ENCODE results near the gene HABP2.

- TF ChIP-seq POLR2AphosphoS5 (IDR thresholded peaks at IDR 0.05; ENCODE audit: low read depth, low read length) (no peak), EP300 (IDR thresholded peaks at IDR 0.05; ENCODE audit: borderline replicate concordance in 1 of 2, low read depth in 1 of 2, low read length in 1 of 2) (no peak), CTCF (IDR thresholded peaks at IDR 0.05) (peak; percentile 99), REST (IDR thresholded peaks at IDR 0.05; ENCODE audit: low read depth, low read length) (no peak), RXRA (IDR thresholded peaks at IDR 0.05; ENCODE audit: borderline replicate concordance, low read depth) (no peak), SMC3 (IDR thresholded peaks at IDR 0.05; ENCODE audit: low read depth, low read length) (peak; percentile 97)
Observed at GRCh38 chr10:113520690-113521474, 32.0 kb upstream of the HABP2 start.

Measured in SK-N-SH (cell line).